Activated CD8-positive, alpha-beta memory T cell treated with anti-CD3 and anti-CD28 coated beads, Interleukin-2, amount 50 U/mL, for 4 hours (primary cell): ENCODE measurements around the gene TLR1.
"Not testable (repeated sequence)": the region's sequence is repeated elsewhere in the genome, so short reads cannot be mapped to it uniquely, and the experiment has no call there.

ENCODE experiments used
- DNase-seq: peaks from one replicate; pipeline ENCODE4 v3.0.0-alpha.2; 2020

Gene TLR1

GRCh38 chr4:38804654-38805295, at the start of gene TLR1:
TSS of gene TLR1 (minus strand) at chr4:38804791. CDS start at chr4:38798831, 5,960 bp downstream.
- DNase-seq: no peak

- no peak for DNase-seq
These were observed 41.4 kb upstream of the TLR1 start for GRCh38 chr4:38846015-38846414.

GRCh38 chr4:38842994-38843393, 38.4 kb upstream of the TLR1 start:
- no peak for DNase-seq

GRCh38 chr4:38837849-38838248, 33.3 kb upstream of the TLR1 start:
- no peak for DNase-seq

GRCh38 chr4:38837334-38837733, 32.7 kb upstream of the TLR1 start:
- DNase-seq: no peak

- DNase-seq: no peak
These were observed 30.0 kb upstream of the TLR1 start for GRCh38 chr4:38834570-38834969.

GRCh38 chr4:38832624-38833528, 28.3 kb upstream of the TLR1 start:
- no peak for DNase-seq

- DNase-seq: no peak
These were observed 27.6 kb upstream of the TLR1 start for GRCh38 chr4:38832206-38832605.

- no peak for DNase-seq
These were observed 27.1 kb upstream of the TLR1 start for GRCh38 chr4:38831653-38832052.

GRCh38 chr4:38829237-38829636, 24.6 kb upstream of the TLR1 start:
- no peak for DNase-seq

GRCh38 chr4:38823766-38824165, 19.2 kb upstream of the TLR1 start:
- DNase-seq: no peak

- DNase-seq: no peak
These were observed 18.2 kb upstream of the TLR1 start for GRCh38 chr4:38822748-38823303.

GRCh38 chr4:38821739-38822138, 17.1 kb upstream of the TLR1 start:
- no peak for DNase-seq

GRCh38 chr4:38820329-38821061, 15.9 kb upstream of the TLR1 start:
- no peak for DNase-seq

GRCh38 chr4:38819569-38819968, 15.0 kb upstream of the TLR1 start:
- DNase-seq: no peak

- DNase-seq: no peak
These were observed 13.9 kb upstream of the TLR1 start for GRCh38 chr4:38818441-38818976.

- DNase-seq: no peak
These were observed 11.5 kb upstream of the TLR1 start for GRCh38 chr4:38815885-38816782.

- DNase-seq: no peak
These were observed 9.8 kb upstream of the TLR1 start for GRCh38 chr4:38814386-38814785.

GRCh38 chr4:38811297-38811696, 6.7 kb upstream of the TLR1 start:
- DNase-seq: no peak

- DNase-seq: not testable (repeated sequence)
These were observed 2.9 kb upstream of the TLR1 start for GRCh38 chr4:38807462-38807861.

GRCh38 chr4:38806251-38806650, 1.7 kb upstream of the TLR1 start:
- DNase-seq: not testable (repeated sequence)
